GM19438 (cell line): ENCODE data around the gene FCMR.
"Not testable (repeated sequence)": the region's sequence is repeated elsewhere in the genome, so short reads cannot be mapped to it uniquely, and the experiment has no call there.

Experiments
- ATAC-seq: cut with Tn5 transposase; IDR thresholded peaks from one replicate; pipeline ENCODE4 v1.9.1; 2021; ENCODE audit warnings: low read depth; ENCODE audit not compliant: unreplicated experiment

The FCMR gene

GRCh38 chr1:206882555-206882954, 39.2 kb downstream of the FCMR start:
- ATAC-seq, result no peak

GRCh38 chr1:206880314-206880713, 41.4 kb downstream of the FCMR start:
- no peak for ATAC-seq

- no peak for ATAC-seq
Measured at GRCh38 chr1:206878456-206878855, 43.3 kb downstream of the FCMR start.

GRCh38 chr1:206875752-206876377, 45.9 kb downstream of the FCMR start:
- no peak for ATAC-seq

- ATAC-seq, result no peak
Measured at GRCh38 chr1:206873603-206874188, 48.0 kb downstream of the FCMR start.

- no peak for ATAC-seq
Measured at GRCh38 chr1:206872139-206872538, 49.6 kb downstream of the FCMR start.

- ATAC-seq, result no peak
Measured at GRCh38 chr1:206868264-206868663, 53.5 kb downstream of the FCMR start.

- no peak for ATAC-seq
Measured at GRCh38 chr1:206867716-206868115, 54.0 kb downstream of the FCMR start.

GRCh38 chr1:206867239-206867638, 54.5 kb downstream of the FCMR start:
- no peak for ATAC-seq

GRCh38 chr1:206866062-206866461, 55.7 kb downstream of the FCMR start:
- ATAC-seq, result no peak

GRCh38 chr1:206864939-206865671, 56.6 kb downstream of the FCMR start, which contains the start of gene IL20:
IL20 (plus strand) TSS chr1:206865623; CDS start chr1:206865853, 230 bp downstream.
- ATAC-seq, result no peak

GRCh38 chr1:206863266-206863665, 58.5 kb downstream of the FCMR start:
- ATAC-seq, result no peak

GRCh38 chr1:206860165-206860564, 61.6 kb downstream of the FCMR start:
- no peak for ATAC-seq

- no peak for ATAC-seq
Measured at GRCh38 chr1:206859082-206859521, 62.6 kb downstream of the FCMR start.

- ATAC-seq, result no peak
Measured at GRCh38 chr1:206856674-206857464, 64.9 kb downstream of the FCMR start.

GRCh38 chr1:206855859-206856258, 65.9 kb downstream of the FCMR start:
- no peak for ATAC-seq

GRCh38 chr1:206854401-206855129, 67.2 kb downstream of the FCMR start:
- ATAC-seq, result no peak

- ATAC-seq, result not testable (repeated sequence)
Measured at GRCh38 chr1:206853696-206854095, 68.0 kb downstream of the FCMR start.
